ENCODE results near the gene DPP10. TPM values are rescaled to one million over a fixed set of nuclear protein-coding genes. Genes with fewer than 3 reads are reported as not detected.

The DPP10 gene
- total RNA-seq, 4 donors from 2014 or later, result 0.13 to 2.8 (median 0.48) TPM; not detected in 1

- DNase-seq (ENCODE audit: low spot score) (no peak), ATAC-seq (ENCODE audit: low FRiP score) (no peak)
- no peak for TF ChIP-seq CTCF (IDR thresholded peaks at IDR 0.05)
Measured at GRCh38 chr2:115596659-115597375, 1154.4 kb downstream of the DPP10 start.

GRCh38 chr2:115603285-115603684 is 1160.8 kb downstream of the DPP10 start:
- TF ChIP-seq CTCF (IDR thresholded peaks at IDR 0.05), result no peak
- ATAC-seq (ENCODE audit: low FRiP score) (no peak), DNase-seq (ENCODE audit: low spot score) (no peak)

- no peak for TF ChIP-seq CTCF (IDR thresholded peaks at IDR 0.05)
- no peak for DNase-seq (ENCODE audit: low spot score)
- no peak for ATAC-seq (ENCODE audit: low FRiP score)
Measured at GRCh38 chr2:115606350-115606749, 1163.9 kb downstream of the DPP10 start.

- ATAC-seq (ENCODE audit: low FRiP score), result no peak
- TF ChIP-seq CTCF (IDR thresholded peaks at IDR 0.05), result no peak
- DNase-seq (ENCODE audit: low spot score), result no peak
Measured at GRCh38 chr2:115609978-115610377, 1167.5 kb downstream of the DPP10 start.

- TF ChIP-seq CTCF (IDR thresholded peaks at IDR 0.05), result no peak
- ATAC-seq (ENCODE audit: low FRiP score) (no peak), DNase-seq (ENCODE audit: low spot score) (no peak)
Measured at GRCh38 chr2:115610888-115611287, 1168.4 kb downstream of the DPP10 start.

- TF ChIP-seq CTCF (IDR thresholded peaks at IDR 0.05), result no peak
- ATAC-seq (ENCODE audit: low FRiP score) (no peak), DNase-seq (ENCODE audit: low spot score) (no peak)
Measured at GRCh38 chr2:115624332-115624731, 1181.9 kb downstream of the DPP10 start.

- ATAC-seq (ENCODE audit: low FRiP score) (no peak), DNase-seq (ENCODE audit: low spot score) (no peak)
- TF ChIP-seq CTCF (IDR thresholded peaks at IDR 0.05), result no peak
Measured at GRCh38 chr2:115634578-115634977, 1192.1 kb downstream of the DPP10 start.

Data from omental fat pad (tissue), 4 donors.